A549 treated with ZK216348 at 1 μM for 4 hours (cell line): Measurements from ENCODE around the gene AMOT. TPM values are rescaled to one million over a fixed set of nuclear protein-coding genes. Genes with fewer than 3 reads are reported as not detected.

Experiments used
- total RNA-seq: library from RNA; stranded (reverse); fragments of 200-300 nt; extraction: Qiagen RNA extraction; gene quantifications from 5 replicates; pipeline ENCODE4 v1.2.3, GENCODE V29; 2022; ENCODE audit warnings: low read depth

The AMOT gene, protein sequence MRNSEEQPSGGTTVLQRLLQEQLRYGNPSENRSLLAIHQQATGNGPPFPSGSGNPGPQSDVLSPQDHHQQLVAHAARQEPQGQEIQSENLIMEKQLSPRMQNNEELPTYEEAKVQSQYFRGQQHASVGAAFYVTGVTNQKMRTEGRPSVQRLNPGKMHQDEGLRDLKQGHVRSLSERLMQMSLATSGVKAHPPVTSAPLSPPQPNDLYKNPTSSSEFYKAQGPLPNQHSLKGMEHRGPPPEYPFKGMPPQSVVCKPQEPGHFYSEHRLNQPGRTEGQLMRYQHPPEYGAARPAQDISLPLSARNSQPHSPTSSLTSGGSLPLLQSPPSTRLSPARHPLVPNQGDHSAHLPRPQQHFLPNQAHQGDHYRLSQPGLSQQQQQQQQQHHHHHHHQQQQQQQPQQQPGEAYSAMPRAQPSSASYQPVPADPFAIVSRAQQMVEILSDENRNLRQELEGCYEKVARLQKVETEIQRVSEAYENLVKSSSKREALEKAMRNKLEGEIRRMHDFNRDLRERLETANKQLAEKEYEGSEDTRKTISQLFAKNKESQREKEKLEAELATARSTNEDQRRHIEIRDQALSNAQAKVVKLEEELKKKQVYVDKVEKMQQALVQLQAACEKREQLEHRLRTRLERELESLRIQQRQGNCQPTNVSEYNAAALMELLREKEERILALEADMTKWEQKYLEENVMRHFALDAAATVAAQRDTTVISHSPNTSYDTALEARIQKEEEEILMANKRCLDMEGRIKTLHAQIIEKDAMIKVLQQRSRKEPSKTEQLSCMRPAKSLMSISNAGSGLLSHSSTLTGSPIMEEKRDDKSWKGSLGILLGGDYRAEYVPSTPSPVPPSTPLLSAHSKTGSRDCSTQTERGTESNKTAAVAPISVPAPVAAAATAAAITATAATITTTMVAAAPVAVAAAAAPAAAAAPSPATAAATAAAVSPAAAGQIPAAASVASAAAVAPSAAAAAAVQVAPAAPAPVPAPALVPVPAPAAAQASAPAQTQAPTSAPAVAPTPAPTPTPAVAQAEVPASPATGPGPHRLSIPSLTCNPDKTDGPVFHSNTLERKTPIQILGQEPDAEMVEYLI
- total RNA-seq: 0.04 to 0.07 TPM in 2 of 5 replicates, not detected in the others

DNA sequence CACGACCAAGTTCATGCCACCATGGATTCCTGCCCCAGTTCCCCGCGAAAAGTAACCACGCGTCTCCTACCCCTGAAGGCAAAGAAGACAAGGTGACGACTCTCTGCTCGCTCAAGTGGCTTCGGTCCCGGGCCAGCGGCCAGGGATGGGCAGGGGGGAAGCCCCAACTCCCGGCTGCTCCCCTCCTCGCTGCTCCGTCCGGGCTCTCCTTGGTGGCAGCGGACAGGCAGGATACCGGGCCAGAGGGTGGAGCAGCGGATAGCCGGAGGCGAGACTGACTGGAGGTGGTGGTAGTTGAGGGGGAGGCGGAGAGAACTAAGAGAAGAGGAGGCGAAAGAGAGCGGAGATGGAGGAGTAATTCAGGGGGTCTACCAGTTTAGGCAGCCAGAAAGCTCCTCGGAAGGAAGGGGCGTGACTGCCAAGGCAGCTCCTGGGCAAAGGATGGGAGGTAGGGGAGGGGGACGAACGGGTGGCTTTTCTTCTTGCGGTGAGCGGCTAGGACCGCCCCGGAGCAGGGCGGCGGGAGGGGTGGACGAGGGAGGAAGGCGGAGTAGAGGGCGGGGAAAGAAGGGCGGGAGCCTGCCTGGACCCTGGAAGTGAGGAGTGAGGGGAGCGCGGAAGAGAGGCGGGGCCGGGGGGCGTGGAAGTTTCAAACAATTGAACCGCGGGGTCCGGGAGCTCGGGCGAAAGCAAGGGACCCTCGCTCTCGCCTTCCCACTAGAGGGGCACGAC is at the start of gene AMOT:
Gene AMOT (minus strand): TSS at position 450 of the 732 bp plus-strand sequence. CDS start 17,705 bp downstream, outside the sequence.

Other genes starting within 250 kb of the AMOT start
- gene LHFPL1, start 160.9 kb downstream of the AMOT start, total RNA-seq: not detected in 5 replicates